ENCODE results near the gene PPIL6. TPM values are rescaled to one million over a fixed set of nuclear protein-coding genes. Genes with fewer than 3 reads are reported as not detected.

PPIL6 gene
- total RNA-seq, 1 experiment from 2014 or later = 0.61 TPM

DNA sequence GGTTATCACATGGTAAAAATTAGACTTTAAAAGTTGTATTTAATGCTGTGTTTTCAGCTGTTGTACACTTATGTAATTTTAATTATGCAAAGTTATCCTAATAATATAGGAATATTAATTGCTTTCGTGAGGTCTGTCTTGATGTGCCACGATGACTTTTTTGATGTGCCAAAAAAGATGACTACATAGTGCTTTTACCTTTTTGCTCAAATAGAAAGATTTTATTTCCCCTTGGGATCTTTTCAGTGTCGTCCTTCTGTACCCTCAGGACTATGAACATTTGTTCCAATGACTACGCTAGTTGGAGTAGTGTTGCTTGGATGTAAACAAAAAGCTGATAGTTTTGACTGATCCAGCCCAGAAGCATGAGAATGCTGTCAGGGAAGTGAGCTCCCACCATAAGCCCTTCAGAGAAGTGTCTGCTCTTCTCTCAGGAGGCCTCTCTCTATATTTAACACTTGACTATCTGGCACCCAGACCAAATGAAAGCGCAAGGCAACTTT lies 56.9 kb downstream of the PPIL6 start:
- H3K36me3 Mint-ChIP-seq = peaks cover 3% of the 10 kb centered on the region

DNA sequence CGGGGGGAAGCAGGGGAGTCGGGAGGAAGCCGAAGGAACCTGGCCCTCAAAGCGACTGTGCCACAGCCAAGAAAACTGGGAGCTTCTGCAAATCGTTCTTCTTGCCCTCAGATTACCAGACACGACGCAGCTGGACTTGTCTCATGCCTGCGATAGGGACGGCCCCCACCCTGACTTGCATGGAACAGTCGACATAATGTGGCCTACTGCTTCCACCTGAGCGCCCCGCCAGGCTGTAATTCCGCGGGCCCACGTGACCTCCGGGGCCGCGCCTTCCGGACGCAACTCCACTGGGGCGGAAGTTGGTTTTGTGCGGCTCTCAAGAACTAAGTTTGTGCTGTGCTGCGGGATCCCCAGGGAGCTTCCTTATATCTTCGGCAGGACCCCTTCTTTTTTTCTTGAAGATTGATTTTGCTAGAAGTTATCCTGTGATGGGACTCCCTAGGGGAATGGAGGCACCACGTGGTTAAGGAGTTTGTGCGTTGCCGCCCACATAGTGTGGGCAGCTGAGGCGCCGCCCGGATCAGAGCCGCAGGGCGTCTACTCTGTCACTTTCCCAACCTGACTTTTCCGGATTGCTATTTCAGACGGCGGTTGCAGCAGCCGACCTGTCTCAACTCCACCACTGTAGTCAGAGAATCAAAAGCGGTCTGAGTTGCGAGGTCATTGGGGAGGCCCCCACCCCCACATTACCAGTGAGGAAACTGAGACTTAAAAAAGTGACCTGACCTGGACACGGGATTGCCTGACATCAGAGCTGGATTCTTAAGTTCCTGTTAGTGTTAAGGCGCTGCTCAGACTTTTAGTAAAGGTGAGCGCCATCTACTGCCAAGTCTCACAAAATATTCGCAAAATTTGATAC lies 57.6 kb downstream of the PPIL6 start:
- peaks cover 8% of the 10 kb centered on the region for H3K36me3 Mint-ChIP-seq
- ATAC-seq (peak; percentile 79), DNase-seq (ENCODE audit: low spot score) (peak; percentile 89)
- no peaks in the 10 kb centered on the region for H3K9me3 Mint-ChIP-seq
- CTCF ChIA-PET = interaction anchor here (0.6 to 3.7 kb wide), 16 partner anchors 9 to 891 kb away, joined by 3 to 27 read pairs (median 4); partner anchors contain the start of genes PPIL6, SESN1 and SMPD2
- H3K4me1 Mint-ChIP-seq = peaks cover 28% of the 10 kb centered on the region
- peak overlapping the region; percentile 92 for H3K4me3 Mint-ChIP-seq
- H3K27me3 Mint-ChIP-seq (ENCODE audit: low read depth) = no peaks in the 10 kb centered on the region
- POLR2A ChIA-PET = interaction anchor here (1.1 to 1.9 kb wide), 3 partner anchors 59 to 288 kb away, joined by 3 to 12 read pairs (median 5); partner anchors contain the start of genes CEP57L1, MICAL1, PPIL6 and SESN1
- peak overlapping the region; percentile 99 for H3K27ac Mint-ChIP-seq
- 0 out of 2 replicates have a peak, but pooled peaks have one; percentile 33 for TF ChIP-seq FOXP1 (CRISPR knock-in tag; IDR thresholded peaks at IDR 0.05; ENCODE audit: borderline replicate concordance)
- TF ChIP-seq, protein P1, sequence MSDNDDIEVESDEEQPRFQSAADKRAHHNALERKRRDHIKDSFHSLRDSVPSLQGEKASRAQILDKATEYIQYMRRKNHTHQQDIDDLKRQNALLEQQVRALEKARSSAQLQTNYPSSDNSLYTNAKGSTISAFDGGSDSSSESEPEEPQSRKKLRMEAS (CRISPR knock-in tag; IDR thresholded peaks at IDR 0.05) = peak; percentile 42
- peak; percentile 19; the same call in 1 of the 2 replicates for TF ChIP-seq CREM (CRISPR knock-in tag; IDR thresholded peaks at IDR 0.05)
- no peak for TF ChIP-seq NR2C2 (CRISPR knock-in tag; IDR thresholded peaks at IDR 0.05)
- TF ChIP-seq, protein P2, sequence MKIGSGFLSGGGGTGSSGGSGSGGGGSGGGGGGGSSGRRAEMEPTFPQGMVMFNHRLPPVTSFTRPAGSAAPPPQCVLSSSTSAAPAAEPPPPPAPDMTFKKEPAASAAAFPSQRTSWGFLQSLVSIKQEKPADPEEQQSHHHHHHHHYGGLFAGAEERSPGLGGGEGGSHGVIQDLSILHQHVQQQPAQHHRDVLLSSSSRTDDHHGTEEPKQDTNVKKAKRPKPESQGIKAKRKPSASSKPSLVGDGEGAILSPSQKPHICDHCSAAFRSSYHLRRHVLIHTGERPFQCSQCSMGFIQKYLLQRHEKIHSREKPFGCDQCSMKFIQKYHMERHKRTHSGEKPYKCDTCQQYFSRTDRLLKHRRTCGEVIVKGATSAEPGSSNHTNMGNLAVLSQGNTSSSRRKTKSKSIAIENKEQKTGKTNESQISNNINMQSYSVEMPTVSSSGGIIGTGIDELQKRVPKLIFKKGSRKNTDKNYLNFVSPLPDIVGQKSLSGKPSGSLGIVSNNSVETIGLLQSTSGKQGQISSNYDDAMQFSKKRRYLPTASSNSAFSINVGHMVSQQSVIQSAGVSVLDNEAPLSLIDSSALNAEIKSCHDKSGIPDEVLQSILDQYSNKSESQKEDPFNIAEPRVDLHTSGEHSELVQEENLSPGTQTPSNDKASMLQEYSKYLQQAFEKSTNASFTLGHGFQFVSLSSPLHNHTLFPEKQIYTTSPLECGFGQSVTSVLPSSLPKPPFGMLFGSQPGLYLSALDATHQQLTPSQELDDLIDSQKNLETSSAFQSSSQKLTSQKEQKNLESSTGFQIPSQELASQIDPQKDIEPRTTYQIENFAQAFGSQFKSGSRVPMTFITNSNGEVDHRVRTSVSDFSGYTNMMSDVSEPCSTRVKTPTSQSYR (CRISPR knock-in tag; IDR thresholded peaks at IDR 0.05) = no peak
- TF ChIP-seq, protein P3, sequence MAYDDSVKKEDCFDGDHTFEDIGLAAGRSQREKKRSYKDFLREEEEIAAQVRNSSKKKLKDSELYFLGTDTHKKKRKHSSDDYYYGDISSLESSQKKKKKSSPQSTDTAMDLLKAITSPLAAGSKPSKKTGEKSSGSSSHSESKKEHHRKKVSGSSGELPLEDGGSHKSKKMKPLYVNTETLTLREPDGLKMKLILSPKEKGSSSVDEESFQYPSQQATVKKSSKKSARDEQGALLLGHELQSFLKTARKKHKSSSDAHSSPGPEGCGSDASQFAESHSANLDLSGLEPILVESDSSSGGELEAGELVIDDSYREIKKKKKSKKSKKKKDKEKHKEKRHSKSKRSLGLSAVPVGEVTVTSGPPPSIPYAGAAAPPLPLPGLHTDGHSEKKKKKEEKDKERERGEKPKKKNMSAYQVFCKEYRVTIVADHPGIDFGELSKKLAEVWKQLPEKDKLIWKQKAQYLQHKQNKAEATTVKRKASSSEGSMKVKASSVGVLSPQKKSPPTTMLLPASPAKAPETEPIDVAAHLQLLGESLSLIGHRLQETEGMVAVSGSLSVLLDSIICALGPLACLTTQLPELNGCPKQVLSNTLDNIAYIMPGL (CRISPR knock-in tag; IDR thresholded peaks at IDR 0.05) = no peak
- no peak for TF ChIP-seq EMX1 (CRISPR knock-in tag; IDR thresholded peaks at IDR 0.05)
- no peak for TF ChIP-seq NR1H2 (CRISPR knock-in tag; IDR thresholded peaks at IDR 0.05)
- TF ChIP-seq, protein P4, sequence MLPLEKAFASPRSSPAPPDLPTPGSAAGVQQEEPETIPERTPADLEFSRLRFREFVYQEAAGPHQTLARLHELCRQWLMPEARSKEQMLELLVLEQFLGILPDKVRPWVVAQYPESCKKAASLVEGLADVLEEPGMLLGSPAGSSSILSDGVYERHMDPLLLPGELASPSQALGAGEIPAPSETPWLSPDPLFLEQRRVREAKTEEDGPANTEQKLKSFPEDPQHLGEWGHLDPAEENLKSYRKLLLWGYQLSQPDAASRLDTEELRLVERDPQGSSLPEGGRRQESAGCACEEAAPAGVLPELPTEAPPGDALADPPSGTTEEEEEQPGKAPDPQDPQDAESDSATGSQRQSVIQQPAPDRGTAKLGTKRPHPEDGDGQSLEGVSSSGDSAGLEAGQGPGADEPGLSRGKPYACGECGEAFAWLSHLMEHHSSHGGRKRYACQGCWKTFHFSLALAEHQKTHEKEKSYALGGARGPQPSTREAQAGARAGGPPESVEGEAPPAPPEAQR (CRISPR knock-in tag; IDR thresholded peaks at IDR 0.05) = no peak
- TF ChIP-seq FOXJ3 (CRISPR knock-in tag; IDR thresholded peaks at IDR 0.05; ENCODE audit: borderline replicate concordance) = no peak
- TF ChIP-seq, protein P5, sequence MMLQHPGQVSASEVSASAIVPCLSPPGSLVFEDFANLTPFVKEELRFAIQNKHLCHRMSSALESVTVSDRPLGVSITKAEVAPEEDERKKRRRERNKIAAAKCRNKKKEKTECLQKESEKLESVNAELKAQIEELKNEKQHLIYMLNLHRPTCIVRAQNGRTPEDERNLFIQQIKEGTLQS (CRISPR knock-in tag; conservative IDR thresholded peaks at IDR 0.05) = no peak
- TF ChIP-seq, protein P6, sequence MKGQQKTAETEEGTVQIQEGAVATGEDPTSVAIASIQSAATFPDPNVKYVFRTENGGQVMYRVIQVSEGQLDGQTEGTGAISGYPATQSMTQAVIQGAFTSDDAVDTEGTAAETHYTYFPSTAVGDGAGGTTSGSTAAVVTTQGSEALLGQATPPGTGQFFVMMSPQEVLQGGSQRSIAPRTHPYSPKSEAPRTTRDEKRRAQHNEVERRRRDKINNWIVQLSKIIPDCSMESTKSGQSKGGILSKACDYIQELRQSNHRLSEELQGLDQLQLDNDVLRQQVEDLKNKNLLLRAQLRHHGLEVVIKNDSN (CRISPR knock-in tag; IDR thresholded peaks at IDR 0.05) = peak; percentile 96
- TF ChIP-seq GTF2I (CRISPR knock-in tag; conservative IDR thresholded peaks at IDR 0.05) = no peak
- TF ChIP-seq ELF4 (CRISPR knock-in tag; IDR thresholded peaks at IDR 0.05; ENCODE audit: low read depth) = no peak

More for the DNA sequence above, 56.9 kb downstream of the PPIL6 start:
- TF ChIP-seq PRRX2 (CRISPR knock-in tag; IDR thresholded peaks at IDR 0.05) = no peak
- TF ChIP-seq, protein P7, sequence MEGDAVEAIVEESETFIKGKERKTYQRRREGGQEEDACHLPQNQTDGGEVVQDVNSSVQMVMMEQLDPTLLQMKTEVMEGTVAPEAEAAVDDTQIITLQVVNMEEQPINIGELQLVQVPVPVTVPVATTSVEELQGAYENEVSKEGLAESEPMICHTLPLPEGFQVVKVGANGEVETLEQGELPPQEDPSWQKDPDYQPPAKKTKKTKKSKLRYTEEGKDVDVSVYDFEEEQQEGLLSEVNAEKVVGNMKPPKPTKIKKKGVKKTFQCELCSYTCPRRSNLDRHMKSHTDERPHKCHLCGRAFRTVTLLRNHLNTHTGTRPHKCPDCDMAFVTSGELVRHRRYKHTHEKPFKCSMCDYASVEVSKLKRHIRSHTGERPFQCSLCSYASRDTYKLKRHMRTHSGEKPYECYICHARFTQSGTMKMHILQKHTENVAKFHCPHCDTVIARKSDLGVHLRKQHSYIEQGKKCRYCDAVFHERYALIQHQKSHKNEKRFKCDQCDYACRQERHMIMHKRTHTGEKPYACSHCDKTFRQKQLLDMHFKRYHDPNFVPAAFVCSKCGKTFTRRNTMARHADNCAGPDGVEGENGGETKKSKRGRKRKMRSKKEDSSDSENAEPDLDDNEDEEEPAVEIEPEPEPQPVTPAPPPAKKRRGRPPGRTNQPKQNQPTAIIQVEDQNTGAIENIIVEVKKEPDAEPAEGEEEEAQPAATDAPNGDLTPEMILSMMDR (IDR thresholded peaks at IDR 0.05) = 0 out of 2 replicates have a peak, but pooled peaks have one; percentile 8
- TF ChIP-seq, protein P4 (CRISPR knock-in tag; IDR thresholded peaks at IDR 0.05) = no peak
- Mint-ChIP-seq H3K27ac (peak overlapping the region; percentile 99), H3K4me1 (peaks cover 28% of the 10 kb centered on the region), H3K9me3 (no peaks in the 10 kb centered on the region), H3K4me3 (peak overlapping the region; percentile 92), H3K27me3 (ENCODE audit: low read depth) (no peaks in the 10 kb centered on the region)
- DNase-seq (ENCODE audit: low spot score) = no peak
- ChIA-PET CTCF (interaction anchor here (0.6 to 3.7 kb wide), 17 partner anchors 8 to 892 kb away, joined by 3 to 27 read pairs (median 4); partner anchors contain the start of genes PPIL6, SESN1 and SMPD2), POLR2A (interaction anchor here (0.7 to 1.9 kb wide), 4 partner anchors 58 to 289 kb away, joined by 3 to 12 read pairs (median 4); partner anchors contain the start of genes CEP57L1, MICAL1, PPIL6 and SESN1)
- no peak for ATAC-seq
